Testis (tissue), 2 donors: ENCODE data around the gene ZNF835.

ENCODE experiments used
- CTCF ChIP-seq, 3 experiments: fragments of 450-650 bp in 2 of 3; fragments of 200-600 bp in 1 of 3; sonication (generic) in 1 of 3; IDR thresholded peaks; one replicate each; pipeline ENCODE4 v1.5.1; 2016 to 2019; ENCODE audit warnings: antibody characterized with exemption in 3 of 3, mild to moderate bottlenecking in 2 of 3, moderate library complexity in 1 of 3
- POLR2A ChIP-seq: fragments of 450-650 bp; IDR thresholded peaks from one replicate; pipeline ENCODE4 v1.6.1; 2017; ENCODE audit warnings: antibody characterized with exemption, mild to moderate bottlenecking, moderate library complexity

- TF ChIP-seq CTCF (IDR thresholded peaks at IDR 0.05) (no peak), POLR2A (no peak)
Measured at GRCh38 chr19:56633021-56633420, 38.5 kb downstream of the ZNF835 start.
